Activated CD8-positive, alpha-beta T cell treated with anti-CD3 and anti-CD28 coated beads for 36 hours (primary cell): ENCODE measurements around the gene MIEN1. TPM values are rescaled to one million over a fixed set of nuclear protein-coding genes. Genes with fewer than 3 reads are reported as not detected.
"Not testable (repeated sequence)": the region's sequence is repeated elsewhere in the genome, so short reads cannot be mapped to it uniquely, and the experiment has no call there.

Experiments used
- ATAC-seq: fragments of 200-7000 bp; cut with Tn5 transposase; one replicate; pipeline ENCODE4 v1.10.0; 2021; ENCODE audit warnings: mild to moderate bottlenecking, moderate library complexity
- CTCF ChIA-PET: fragments of 350-600 bp; sonication (Branson Sonifier 250); formaldehyde crosslinking; loops from one replicate; lab custom pipeline; 2021; ENCODE audit warnings: antibody characterized with exemption; lab: Charles Lee
- POLR2A ChIA-PET: fragments of 350-600 bp; sonication (Branson Sonifier 250); formaldehyde crosslinking; loops from one replicate; lab custom pipeline; 2021; ENCODE audit warnings: antibody characterized with exemption; lab: Charles Lee
- DNase-seq: peaks from one replicate; pipeline ENCODE4 v3.0.0-alpha.2; 2020
- H3K27ac Mint-ChIP-seq: one replicate; pipeline ENCODE4 v1.8.0; 2021; ENCODE audit warnings: mild to moderate bottlenecking, mixed read lengths
- H3K27me3 Mint-ChIP-seq: one replicate; pipeline ENCODE4 v1.8.0; 2021; ENCODE audit warnings: mixed read lengths
- H3K36me3 Mint-ChIP-seq: one replicate; pipeline ENCODE4 v1.8.0; 2021; ENCODE audit warnings: low read depth, mixed read lengths
- H3K4me1 Mint-ChIP-seq: one replicate; pipeline ENCODE4 v1.8.0; 2021; ENCODE audit warnings: low read depth, mixed read lengths
- H3K4me3 Mint-ChIP-seq: one replicate; pipeline ENCODE4 v1.8.0; 2021; ENCODE audit warnings: mild to moderate bottlenecking, moderate library complexity, mixed read lengths
- H3K9me3 Mint-ChIP-seq: one replicate; pipeline ENCODE4 v1.8.0; 2021; ENCODE audit warnings: mixed read lengths
- CTCF ChIP-seq: fragments of 200-600 bp; IDR thresholded peaks from one replicate; pipeline ENCODE4 v1.8.0; 2022; ENCODE audit warnings: antibody characterized with exemption, mild to moderate bottlenecking
- intact Hi-C: fragments of 100-400 bp; cut with micrococcal nuclease; formaldehyde crosslinking; loops from one replicate; pipeline ENCODE4 v1.10.0; 2022
- total RNA-seq, 2 experiments: library from RNA; stranded (reverse); gene quantifications; one replicate each; pipeline ENCODE4 v1.2.3, GENCODE V29; 2021

Gene MIEN1
- total RNA-seq, 2 experiments from 2014 or later = 32.5 to 34.0 TPM

- ChIA-PET CTCF (interaction anchor here (1.6 to 7.0 kb wide), 2 partner anchors 19 to 129 kb away, joined by 5 to 52 read pairs; partner anchors contain the start of gene MIEN1), POLR2A (interaction anchor here (2.9 kb wide), 1 partner anchor 20 kb away, joined by 11 read pairs; the partner anchor contains the start of gene MIEN1)
- Mint-ChIP-seq H3K27me3 (no peaks in the 10 kb centered on the region), H3K27ac (no peak overlapping the region), H3K9me3 (no peaks in the 10 kb centered on the region), H3K36me3 (no peaks in the 10 kb centered on the region), H3K4me3 (no peak overlapping the region), H3K4me1 (peaks cover 25% of the 10 kb centered on the region)
- no peak for TF ChIP-seq CTCF
- intact Hi-C loops = loop anchor here (5.0 kb wide), 1 partner anchor 128 kb away; no protein-coding TSS in a partner anchor
- DNase-seq (no peak), ATAC-seq (no peak)
Observed at GRCh38 chr17:39750131-39751015, 20.0 kb upstream of the MIEN1 start.

GRCh38 chr17:39748444-39749034 is 18.2 kb upstream of the MIEN1 start:
- ChIA-PET CTCF (interaction anchor here (1.0 to 1.7 kb wide), 2 partner anchors 125 to 127 kb away, joined by 3 to 6 read pairs; no protein-coding TSS in a partner anchor), POLR2A (interaction anchor here (2.9 kb wide), 1 partner anchor 18 kb away, joined by 11 read pairs; the partner anchor contains the start of gene MIEN1)
- H3K36me3 Mint-ChIP-seq, ATAC-seq, H3K27ac Mint-ChIP-seq, intact Hi-C loops, H3K9me3 Mint-ChIP-seq, DNase-seq, H3K4me3 Mint-ChIP-seq, H3K27me3 Mint-ChIP-seq: not testable (repeated sequence)
- peaks cover 19% of the 10 kb centered on the region for H3K4me1 Mint-ChIP-seq

GRCh38 chr17:39747745-39748144 is 17.4 kb upstream of the MIEN1 start:
- CTCF ChIA-PET = interaction anchor here (0.8 kb wide), 1 partner anchor 126 kb away, joined by 3 read pairs; no protein-coding TSS in a partner anchor
- peaks cover 12% of the 10 kb centered on the region for H3K4me1 Mint-ChIP-seq
- intact Hi-C loops = no loop called here
- peaks cover 2% of the 10 kb centered on the region for H3K27me3 Mint-ChIP-seq
- H3K9me3 Mint-ChIP-seq = no peaks in the 10 kb centered on the region
- no peak for TF ChIP-seq CTCF
- no peak overlapping the region for H3K27ac Mint-ChIP-seq
- POLR2A ChIA-PET = no interaction called here
- ATAC-seq (no peak), DNase-seq (no peak)
- H3K4me3 Mint-ChIP-seq = no peak overlapping the region
- H3K36me3 Mint-ChIP-seq = no peaks in the 10 kb centered on the region

GRCh38 chr17:39746145-39746461 is 15.8 kb upstream of the MIEN1 start:
- no peaks in the 10 kb centered on the region for H3K9me3 Mint-ChIP-seq
- ATAC-seq (no peak), DNase-seq (no peak)
- no peak overlapping the region for H3K27ac Mint-ChIP-seq
- no peaks in the 10 kb centered on the region for H3K4me1 Mint-ChIP-seq
- CTCF ChIA-PET = interaction anchor here (0.9 kb wide), 1 partner anchor 16 kb away, joined by 3 read pairs; the partner anchor contains the start of gene MIEN1
- H3K36me3 Mint-ChIP-seq = no peaks in the 10 kb centered on the region
- intact Hi-C loops = no loop called here
- H3K27me3 Mint-ChIP-seq = peaks cover 2% of the 10 kb centered on the region
- no peak overlapping the region for H3K4me3 Mint-ChIP-seq
- no peak for TF ChIP-seq CTCF
- POLR2A ChIA-PET = no interaction called here

GRCh38 chr17:39745335-39746144 is 15.2 kb upstream of the MIEN1 start:
- intact Hi-C loops = no loop called here
- H3K36me3 Mint-ChIP-seq = no peaks in the 10 kb centered on the region
- H3K4me3 Mint-ChIP-seq = no peak overlapping the region
- DNase-seq (no peak), ATAC-seq (no peak)
- H3K27me3 Mint-ChIP-seq = peaks cover 2% of the 10 kb centered on the region
- ChIA-PET POLR2A (no interaction called here), CTCF (interaction anchor here (0.9 to 1.8 kb wide), 3 partner anchors 15 to 116 kb away, joined by 3 to 6 read pairs (median 3); partner anchors contain the start of gene MIEN1)
- H3K4me1 Mint-ChIP-seq = peaks cover 3% of the 10 kb centered on the region
- no peak overlapping the region for H3K27ac Mint-ChIP-seq
- TF ChIP-seq CTCF = no peak
- no peaks in the 10 kb centered on the region for H3K9me3 Mint-ChIP-seq
